Tibial nerve (tissue), 4 donors: ENCODE measurements around the gene SEMA3C. TPM values are rescaled to one million over a fixed set of nuclear protein-coding genes. Genes with fewer than 3 reads are reported as not detected.

Experiments used
- DNase-seq, 2 donors: peaks; one replicate each; pipeline ENCODE4 v3.0.0-alpha.2; 2019; ENCODE audit warnings: low spot score in 2 of 2
- H3K27ac ChIP-seq, 4 donors: fragments of 200-600 bp; sonication (generic) in 3 of 4; one replicate each; pipeline ENCODE4 v1.5.1; 2017 to 2019; ENCODE audit warnings: mild to moderate bottlenecking in 1 of 4
- H3K27me3 ChIP-seq, 2 donors: fragments of 200-600 bp; sonication (generic) in 1 of 2; one replicate each; pipeline versions ENCODE4 v1.5.1 to v1.6.0; 2017 to 2019
- H3K36me3 ChIP-seq, 3 donors: fragments of 200-600 bp; sonication (generic); one replicate each; pipeline ENCODE4 v1.5.1; 2018 to 2019
- H3K4me1 ChIP-seq, 4 donors: fragments of 200-600 bp; sonication (generic) in 3 of 4; one replicate each; pipeline ENCODE4 v1.5.1; 2017 to 2019
- H3K4me3 ChIP-seq, 4 donors: fragments of 200-600 bp; sonication (generic) in 3 of 4; one replicate each; pipeline ENCODE4 v1.5.1; 2017 to 2019; ENCODE audit warnings: mild to moderate bottlenecking in 1 of 4, moderate library complexity in 1 of 4
- H3K9me3 ChIP-seq, 4 donors: fragments of 200-600 bp; sonication (generic) in 3 of 4; one replicate each; pipeline ENCODE4 v1.5.1; 2017 to 2019
- EP300 ChIP-seq, 2 donors: sonication (generic); formaldehyde crosslinking; IDR thresholded peaks; one replicate each; pipeline ENCODE4 v1.6.1; 2017; ENCODE audit warnings: antibody characterized with exemption in 2 of 2, mild to moderate bottlenecking in 1 of 2
- POLR2A ChIP-seq, 2 donors: fragments of 450-650 bp; IDR thresholded peaks; one replicate each; pipeline ENCODE4 v1.6.1; 2017; ENCODE audit warnings: antibody characterized with exemption in 2 of 2, mild to moderate bottlenecking in 2 of 2, moderate library complexity in 2 of 2
- WGBS, 2 donors: methylation state at CpG; one replicate each; pipeline ENCODE4 v1.1.5; 2018; 5-methylcytosine and 5-hydroxymethylcytosine counted together
- total RNA-seq, 4 donors: library from RNA; depleted of rRNA; stranded (reverse); fragments of >200 nt; gene quantifications; one replicate each; pipeline ENCODE4 v1.1.0, GENCODE V29; 2016
- TF ChIP-seq, protein P1 (sequence below), 5 experiments: fragments of 200-600 bp in 3 of 5; fragments of 450-650 bp in 2 of 5; sonication (generic) in 3 of 5; IDR thresholded peaks; one replicate each; pipeline ENCODE4 v1.5.1; 2016 to 2019; ENCODE audit warnings: antibody characterized with exemption in 5 of 5, mild to moderate bottlenecking in 3 of 5, moderate library complexity in 2 of 5

The SEMA3C gene
- total RNA-seq, 4 donors from 2014 or later, result 64.8 to 130 (median 118) TPM

DNA sequence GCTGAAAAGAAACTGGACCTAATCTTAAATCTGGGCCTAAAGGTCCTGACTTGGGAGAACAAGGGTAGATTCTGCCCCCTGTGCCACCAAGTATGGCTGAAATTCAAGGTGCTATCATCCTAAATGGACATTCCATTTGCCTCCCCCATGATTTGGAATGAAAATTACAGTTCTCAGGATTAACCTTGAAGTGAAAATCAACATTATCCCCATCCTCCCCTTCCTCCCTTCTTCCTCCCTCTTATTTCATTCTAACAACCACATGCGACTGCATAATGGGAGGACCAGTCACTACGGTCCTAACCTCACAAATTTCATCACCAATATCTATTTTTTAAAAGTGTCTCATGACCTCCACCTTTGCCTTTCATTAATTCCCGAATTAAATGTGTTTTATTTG lies 62.1 kb downstream of the SEMA3C start:
- peaks cover 0 to 24% (median 0%) of the 10 kb centered on the region in 4 donors for H3K4me1 ChIP-seq
- H3K27ac ChIP-seq, result peak overlapping the region in 1 of 4 donors; percentile 23

DNA sequence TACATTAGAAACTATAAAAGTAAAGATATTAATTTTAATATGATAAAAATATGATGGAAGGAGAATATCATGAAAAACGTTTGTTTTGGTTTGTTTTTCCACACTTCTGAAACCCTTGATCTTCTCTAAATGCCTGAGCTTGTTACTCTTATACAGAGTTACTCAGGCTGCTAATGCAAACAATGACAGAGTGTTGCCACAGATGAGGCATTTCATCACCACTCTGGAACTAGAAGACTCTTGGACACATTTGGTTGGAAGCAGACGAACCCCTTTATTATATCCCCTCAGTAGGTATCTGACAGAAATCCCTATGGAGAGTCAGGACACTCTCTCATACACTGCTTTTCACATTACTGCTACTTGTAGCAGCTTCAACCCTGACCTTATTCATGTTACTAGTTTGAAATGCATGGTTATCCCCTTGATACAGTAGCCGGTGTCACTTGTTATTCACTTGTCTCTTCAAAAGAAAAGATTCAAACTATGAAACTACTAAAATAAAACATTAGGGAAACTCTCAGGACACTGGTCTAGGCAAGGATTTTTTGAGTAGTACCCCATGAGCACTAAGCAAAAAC lies 66.9 kb downstream of the SEMA3C start:
- no peaks in the 10 kb centered on the region for H3K36me3 ChIP-seq
- H3K4me1 ChIP-seq, result peaks cover 0 to 4% (median 0%) of the 10 kb centered on the region in 4 donors
- H3K27ac ChIP-seq, result no peak overlapping the region
- H3K27me3 ChIP-seq, result no peaks in the 10 kb centered on the region
- no peak for DNase-seq
- WGBS, 2 donors, result 46 to 53% methylated on average over 3 of the region's 3 CpGs
- TF ChIP-seq POLR2A (IDR thresholded peaks at IDR 0.05) (no peak), EP300 (IDR thresholded peaks at IDR 0.05) (no peak)
- TF ChIP-seq, protein P1, sequence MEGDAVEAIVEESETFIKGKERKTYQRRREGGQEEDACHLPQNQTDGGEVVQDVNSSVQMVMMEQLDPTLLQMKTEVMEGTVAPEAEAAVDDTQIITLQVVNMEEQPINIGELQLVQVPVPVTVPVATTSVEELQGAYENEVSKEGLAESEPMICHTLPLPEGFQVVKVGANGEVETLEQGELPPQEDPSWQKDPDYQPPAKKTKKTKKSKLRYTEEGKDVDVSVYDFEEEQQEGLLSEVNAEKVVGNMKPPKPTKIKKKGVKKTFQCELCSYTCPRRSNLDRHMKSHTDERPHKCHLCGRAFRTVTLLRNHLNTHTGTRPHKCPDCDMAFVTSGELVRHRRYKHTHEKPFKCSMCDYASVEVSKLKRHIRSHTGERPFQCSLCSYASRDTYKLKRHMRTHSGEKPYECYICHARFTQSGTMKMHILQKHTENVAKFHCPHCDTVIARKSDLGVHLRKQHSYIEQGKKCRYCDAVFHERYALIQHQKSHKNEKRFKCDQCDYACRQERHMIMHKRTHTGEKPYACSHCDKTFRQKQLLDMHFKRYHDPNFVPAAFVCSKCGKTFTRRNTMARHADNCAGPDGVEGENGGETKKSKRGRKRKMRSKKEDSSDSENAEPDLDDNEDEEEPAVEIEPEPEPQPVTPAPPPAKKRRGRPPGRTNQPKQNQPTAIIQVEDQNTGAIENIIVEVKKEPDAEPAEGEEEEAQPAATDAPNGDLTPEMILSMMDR (IDR thresholded peaks at IDR 0.05), result no peak
- H3K9me3 ChIP-seq, result no peaks in the 10 kb centered on the region
- no peak overlapping the region for H3K4me3 ChIP-seq

More for the DNA sequence above, 62.1 kb downstream of the SEMA3C start:
- no peak overlapping the region for H3K4me3 ChIP-seq
- no peak for TF ChIP-seq EP300 (IDR thresholded peaks at IDR 0.05)
- no peak for TF ChIP-seq POLR2A (IDR thresholded peaks at IDR 0.05)
- TF ChIP-seq, protein P1 (IDR thresholded peaks at IDR 0.05), result no peak
- H3K9me3 ChIP-seq, result no peaks in the 10 kb centered on the region
- DNase-seq, result no peak
- no peaks in the 10 kb centered on the region for H3K27me3 ChIP-seq
- no peaks in the 10 kb centered on the region for H3K36me3 ChIP-seq
- WGBS, 2 donors, result 81 to 82% methylated on average over 3 of the region's 3 CpGs

DNA sequence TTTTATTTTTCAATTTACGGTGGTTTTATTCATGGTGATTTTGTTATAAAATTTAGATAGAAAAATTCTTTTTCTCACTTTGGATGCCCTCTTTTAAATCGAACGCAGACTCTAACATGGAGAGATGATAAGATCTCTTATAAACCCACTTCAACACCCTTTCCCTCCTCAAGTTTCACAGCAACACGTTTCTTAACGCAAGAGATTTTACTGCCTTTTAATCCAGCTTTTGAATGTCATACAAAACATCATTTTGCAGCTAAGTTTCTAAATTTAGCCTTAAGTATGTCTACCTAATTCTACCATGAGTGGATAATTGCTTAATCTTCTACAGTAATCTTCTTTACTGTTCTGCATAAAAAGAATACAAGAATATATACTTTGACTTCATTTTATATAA lies 70.0 kb downstream of the SEMA3C start:
- peaks cover 0 to 4% (median 0%) of the 10 kb centered on the region in 4 donors for H3K4me1 ChIP-seq
- TF ChIP-seq POLR2A (IDR thresholded peaks at IDR 0.05), result no peak
- no peak for TF ChIP-seq EP300 (IDR thresholded peaks at IDR 0.05)
- TF ChIP-seq, protein P1 (IDR thresholded peaks at IDR 0.05), result no peak
- 82% methylated on average over 5 of the region's 5 CpGs for WGBS, 2 donors
- no peaks in the 10 kb centered on the region for H3K36me3 ChIP-seq
- H3K4me3 ChIP-seq, result no peak overlapping the region
- no peaks in the 10 kb centered on the region for H3K27me3 ChIP-seq
- no peak overlapping the region for H3K27ac ChIP-seq
- DNase-seq, result no peak
- H3K9me3 ChIP-seq, result no peaks in the 10 kb centered on the region

DNA sequence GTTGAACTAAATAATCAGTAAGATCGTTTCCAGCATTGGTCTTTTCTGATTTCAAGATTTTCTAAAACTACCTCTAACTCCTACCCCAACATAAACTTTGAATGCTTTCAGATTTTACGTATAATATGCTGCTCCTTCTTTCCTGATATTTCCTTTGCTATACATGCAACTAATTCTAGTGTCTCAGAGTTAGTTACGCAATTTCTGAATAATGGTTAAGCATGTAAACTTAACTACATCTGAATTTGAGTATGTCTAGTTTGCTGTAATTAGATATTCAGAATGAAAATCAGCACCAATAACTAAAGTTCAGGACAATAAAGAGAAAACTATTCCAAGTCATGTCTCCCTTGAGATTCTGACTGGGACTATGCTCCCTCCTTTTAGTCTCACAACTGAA lies 71.0 kb downstream of the SEMA3C start:
- TF ChIP-seq POLR2A (IDR thresholded peaks at IDR 0.05) (no peak), EP300 (IDR thresholded peaks at IDR 0.05) (no peak)
- TF ChIP-seq, protein P1 (IDR thresholded peaks at IDR 0.05), result no peak
- Histone ChIP-seq H3K27me3 (no peaks in the 10 kb centered on the region), H3K4me3 (no peak overlapping the region), H3K4me1 (peaks cover 0 to 12% (median under 1%) of the 10 kb centered on the region in 4 donors), H3K36me3 (no peaks in the 10 kb centered on the region), H3K9me3 (no peaks in the 10 kb centered on the region), H3K27ac (no peak overlapping the region)
- DNase-seq, result no peak
- 77 to 79% methylated on average over 3 of the region's 3 CpGs for WGBS, 2 donors

DNA sequence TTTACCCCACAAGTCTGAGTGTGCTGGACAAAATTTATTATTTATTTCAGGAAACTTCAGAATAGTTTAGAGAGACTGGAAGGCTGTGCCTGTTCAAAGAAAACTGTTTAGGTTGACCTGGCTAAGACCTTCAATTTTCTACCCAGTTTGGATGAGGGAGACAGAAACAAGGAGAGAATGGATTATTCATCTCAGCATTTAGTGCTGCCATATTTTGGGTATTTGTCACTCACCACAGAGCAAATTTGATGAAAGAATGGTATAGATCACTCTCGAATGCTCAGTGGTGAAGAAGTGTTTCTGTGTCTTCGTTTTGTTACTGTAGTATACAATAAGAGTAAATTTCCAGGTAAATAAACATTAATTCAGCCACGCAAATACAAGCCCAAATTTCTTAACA lies 71.8 kb downstream of the SEMA3C start:
- H3K36me3 ChIP-seq, result no peaks in the 10 kb centered on the region
- no peaks in the 10 kb centered on the region for H3K27me3 ChIP-seq
- no peak for DNase-seq
- peaks cover 0 to 11% (median 2%) of the 10 kb centered on the region in 4 donors for H3K4me1 ChIP-seq
- no peak overlapping the region for H3K27ac ChIP-seq
- H3K9me3 ChIP-seq, result no peaks in the 10 kb centered on the region
- H3K4me3 ChIP-seq, result no peak overlapping the region
- WGBS, 2 donors, result 71 to 73% methylated on average over 3 of the region's 3 CpGs
- TF ChIP-seq POLR2A (IDR thresholded peaks at IDR 0.05), result no peak
- no peak for TF ChIP-seq EP300 (IDR thresholded peaks at IDR 0.05)
- TF ChIP-seq, protein P1 (IDR thresholded peaks at IDR 0.05), result no peak
